ENCODE data around the gene SDF4.

The SDF4 gene

GRCh38 chr1:1217621-1218523 is 13.9 kb downstream of the SDF4 start:
- DNase-seq, result peak in 4 of 10 donors; percentile 33 to 91 (median 42)
- intact Hi-C loops (cut with DNase I), result no loop called here

DNA sequence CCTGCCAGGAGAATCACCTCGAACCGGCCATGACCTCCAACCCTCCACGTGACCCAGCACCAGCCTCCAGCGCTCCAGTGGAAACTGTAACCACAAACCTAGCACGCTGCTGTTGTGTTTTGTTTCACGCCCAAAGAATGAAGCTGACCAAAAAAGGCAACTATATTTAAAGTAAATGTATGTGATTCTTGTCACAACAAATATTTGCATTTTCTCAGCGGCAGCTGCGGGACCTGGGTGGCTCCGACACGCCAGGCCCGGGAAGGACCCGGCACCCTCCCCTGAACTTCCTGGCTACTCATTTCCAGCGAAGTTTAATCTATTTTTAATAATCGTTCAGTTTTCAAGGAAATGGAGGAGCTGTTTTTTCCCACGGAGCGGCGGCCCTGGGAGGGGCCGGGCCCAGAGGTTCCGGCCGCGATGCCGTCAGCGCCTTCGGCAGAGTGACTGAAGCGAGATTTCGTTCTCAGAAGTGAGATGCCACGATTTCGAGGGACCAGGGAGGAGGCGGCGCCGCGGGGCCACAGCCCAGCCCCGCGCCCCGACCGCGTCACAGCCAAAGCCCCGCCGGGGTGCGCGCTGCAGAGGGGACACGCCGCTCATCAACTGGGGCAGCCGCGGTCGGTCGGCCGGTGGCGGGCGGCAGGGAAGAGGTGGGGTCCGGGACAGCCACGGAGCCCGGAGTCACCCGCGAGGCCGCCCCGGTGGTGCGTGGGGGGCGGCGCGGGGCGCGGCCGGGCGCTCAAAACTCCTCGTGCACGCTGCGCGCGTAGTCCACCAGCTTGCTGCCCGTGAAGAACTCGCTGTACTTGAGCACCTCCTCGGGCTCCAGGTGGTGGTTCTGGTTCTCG is 14.8 kb downstream of the SDF4 start:
- DNase-seq, result no peak
- intact Hi-C loops (cut with DNase I), result no loop called here

DNA sequence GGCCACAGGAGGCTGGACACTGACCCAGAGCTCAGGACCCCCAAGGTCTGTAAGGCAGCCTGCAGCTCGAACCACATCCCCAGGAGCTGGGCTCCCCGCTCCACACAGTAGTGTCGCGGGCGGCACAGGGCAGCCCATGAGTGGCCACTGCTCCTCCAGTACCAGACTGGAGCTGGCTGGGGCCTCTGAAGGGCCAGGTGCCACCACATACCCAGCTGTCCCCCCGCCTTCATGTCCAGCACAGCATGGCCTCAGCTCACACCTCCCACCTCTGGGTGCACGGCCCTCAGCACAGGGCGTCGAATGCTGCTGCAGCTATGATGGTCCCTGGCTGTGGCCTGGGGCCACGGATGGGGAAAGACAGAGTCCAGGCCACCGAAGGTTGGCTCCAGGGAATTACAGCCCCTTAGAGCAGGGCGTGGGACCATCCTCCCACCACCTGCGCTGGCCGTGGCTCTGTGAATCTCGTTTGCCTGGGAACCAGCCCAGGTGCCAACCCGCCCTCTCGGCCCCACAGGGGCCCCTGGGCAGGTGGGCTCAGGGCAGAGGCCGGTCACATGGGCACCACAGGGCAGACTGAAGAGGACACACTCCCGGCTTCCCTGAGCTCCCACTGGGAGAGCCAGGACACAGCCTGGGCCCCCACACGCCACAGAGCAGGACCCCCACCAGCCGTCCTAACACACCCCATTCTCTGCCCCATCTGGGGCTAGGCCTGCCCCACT is 15.8 kb downstream of the SDF4 start:
- no peak for DNase-seq
- intact Hi-C loops (cut with DNase I), result no loop called here

GRCh38 chr1:1215080-1215676 is 16.6 kb downstream of the SDF4 start:
- intact Hi-C loops (cut with DNase I), result no loop called here
- peak in 1 of 10 donors; percentile 21 for DNase-seq

- peak in 2 of 10 donors; percentile 68 to 79 for DNase-seq
- intact Hi-C loops (cut with DNase I), result no loop called here
These were observed 18.2 kb downstream of the SDF4 start, which contains the start of gene TNFRSF4 for GRCh38 chr1:1213345-1214265. Gene TNFRSF4, minus strand, starts transcription at chr1:1214153. Its CDS starts 26 bp downstream, at chr1:1214127.

- intact Hi-C loops (cut with DNase I), result no loop called here
- DNase-seq, result peak in 3 of 10 donors; percentile 56 to 86 (median 66)
These were observed 18.9 kb downstream of the SDF4 start for GRCh38 chr1:1212780-1213344.

DNA sequence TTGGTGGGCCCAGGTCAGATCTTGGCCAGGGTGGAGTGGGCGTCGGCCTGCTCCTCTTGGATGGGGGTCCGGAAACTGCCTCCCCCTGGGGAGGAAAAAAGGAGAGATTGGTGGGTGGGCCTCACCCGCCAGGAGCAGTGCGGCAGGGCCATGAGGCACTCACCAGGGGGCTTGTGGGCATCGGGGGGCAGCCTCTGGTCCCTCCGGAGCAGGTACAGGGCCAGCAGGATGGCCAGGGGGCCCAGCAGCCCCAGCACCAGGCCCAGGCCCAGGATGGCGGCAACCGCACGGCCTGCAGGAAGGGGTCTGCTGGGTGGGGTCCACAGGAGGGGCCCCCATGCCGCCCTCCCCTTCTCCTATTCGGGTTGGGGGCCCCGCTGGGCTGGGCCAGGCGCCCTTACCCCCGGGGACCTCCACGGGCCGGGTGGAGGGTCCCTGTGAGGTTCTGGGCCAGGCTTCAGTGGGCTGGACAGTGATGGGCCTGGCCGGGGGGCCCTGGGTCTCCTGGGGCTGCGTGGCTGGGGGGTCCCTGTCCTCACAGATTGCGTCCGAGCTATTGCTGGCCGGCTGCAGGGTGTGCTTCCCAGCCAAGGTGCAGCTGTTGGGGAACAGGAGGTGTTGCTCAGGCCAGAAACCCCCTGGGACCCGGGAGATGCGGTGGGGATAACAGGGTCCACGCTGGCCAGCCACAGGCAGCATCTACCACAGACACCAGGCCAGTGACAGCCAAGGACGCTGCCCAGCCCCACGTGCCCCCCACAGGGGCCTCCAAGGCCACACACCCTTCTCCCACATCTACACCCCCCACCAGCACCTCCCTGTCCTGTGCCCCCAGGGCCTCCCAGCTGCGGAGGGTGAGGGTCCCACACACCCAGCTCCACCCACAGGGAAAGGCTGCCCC is 20.0 kb downstream of the SDF4 start:
- intact Hi-C loops (cut with DNase I), result no loop called here
- DNase-seq, result peak in 3 of 10 donors; percentile 50 to 77 (median 76)

GRCh38 chr1:1210726-1211540 is 20.9 kb downstream of the SDF4 start:
- intact Hi-C loops (cut with DNase I), result no loop called here
- peak in 2 of 10 donors; percentile 61 to 85 for DNase-seq

DNA sequence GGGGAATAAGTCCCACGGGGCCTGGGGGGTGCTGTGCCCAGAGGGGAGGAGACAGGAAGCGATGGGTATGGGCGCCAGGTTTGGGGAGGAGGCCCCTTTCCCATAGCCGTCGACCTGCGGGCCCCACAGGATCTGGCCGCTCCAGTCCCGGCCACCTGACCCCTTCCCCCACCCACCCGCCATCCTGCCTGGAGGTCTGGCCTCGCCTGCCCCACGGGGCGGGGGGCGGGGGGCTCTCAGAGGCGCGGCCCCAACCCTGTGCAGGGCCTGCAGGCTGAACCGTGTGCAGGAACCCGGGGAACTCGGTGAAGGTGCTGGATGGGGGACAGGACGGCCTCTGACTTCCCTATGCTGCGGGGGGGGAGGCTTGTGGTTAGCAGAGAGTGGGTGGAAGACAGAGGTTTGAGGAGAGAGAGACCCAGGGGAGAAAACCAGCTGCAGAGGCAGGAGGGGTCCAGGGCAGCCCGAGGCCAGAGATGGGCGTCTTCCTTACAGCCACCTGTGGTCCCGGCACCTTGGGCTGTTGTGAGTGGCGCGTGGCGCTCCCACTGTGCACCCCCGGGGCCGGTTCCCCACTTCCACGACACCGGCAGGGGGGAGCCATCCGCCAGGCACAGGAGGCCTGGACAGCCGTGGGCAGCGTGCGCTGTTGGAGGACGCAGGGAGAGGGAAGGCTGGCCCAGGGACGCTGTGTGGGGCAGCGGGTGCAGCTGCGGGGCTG is 22.9 kb downstream of the SDF4 start:
- intact Hi-C loops (cut with DNase I), result no loop called here
- DNase-seq, result peak in 5 of 10 donors; percentile 5 to 84 (median 60)

GRCh38 chr1:1207571-1207892 is 24.3 kb downstream of the SDF4 start:
- intact Hi-C loops (cut with DNase I), result no loop called here
- peak in 1 of 10 donors; percentile 51 for DNase-seq

DNA sequence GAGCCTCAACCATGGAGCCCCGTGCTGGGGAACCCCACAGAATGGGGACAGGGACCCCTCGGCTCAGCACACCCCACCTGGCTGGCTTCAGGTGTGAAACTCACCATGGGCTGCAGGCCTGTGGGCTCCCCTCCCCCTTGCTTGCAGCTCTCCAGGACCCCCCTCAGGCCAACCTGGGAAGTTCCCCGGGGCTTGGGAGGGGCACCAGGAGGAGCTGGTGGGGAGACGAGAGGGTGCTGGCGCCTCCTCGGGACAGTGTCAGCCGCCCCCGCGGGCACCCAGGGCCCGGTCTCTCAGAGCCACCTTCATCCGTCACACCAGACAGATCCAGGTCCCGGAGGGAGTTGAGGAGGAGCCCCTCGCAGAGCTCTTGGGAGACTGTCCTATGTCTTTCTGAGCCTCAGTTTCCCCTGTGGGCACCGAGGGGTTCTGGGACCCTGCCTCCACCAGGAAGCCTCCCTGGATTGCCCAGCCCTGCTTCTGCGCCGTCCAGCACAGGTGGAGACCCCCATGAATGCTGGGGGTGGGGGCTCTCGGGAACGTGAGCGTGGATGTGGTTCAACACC is 24.8 kb downstream of the SDF4 start:
- peak in 4 of 10 donors; percentile 1 to 69 (median 60) for DNase-seq
- intact Hi-C loops (cut with DNase I), result no loop called here

DNA sequence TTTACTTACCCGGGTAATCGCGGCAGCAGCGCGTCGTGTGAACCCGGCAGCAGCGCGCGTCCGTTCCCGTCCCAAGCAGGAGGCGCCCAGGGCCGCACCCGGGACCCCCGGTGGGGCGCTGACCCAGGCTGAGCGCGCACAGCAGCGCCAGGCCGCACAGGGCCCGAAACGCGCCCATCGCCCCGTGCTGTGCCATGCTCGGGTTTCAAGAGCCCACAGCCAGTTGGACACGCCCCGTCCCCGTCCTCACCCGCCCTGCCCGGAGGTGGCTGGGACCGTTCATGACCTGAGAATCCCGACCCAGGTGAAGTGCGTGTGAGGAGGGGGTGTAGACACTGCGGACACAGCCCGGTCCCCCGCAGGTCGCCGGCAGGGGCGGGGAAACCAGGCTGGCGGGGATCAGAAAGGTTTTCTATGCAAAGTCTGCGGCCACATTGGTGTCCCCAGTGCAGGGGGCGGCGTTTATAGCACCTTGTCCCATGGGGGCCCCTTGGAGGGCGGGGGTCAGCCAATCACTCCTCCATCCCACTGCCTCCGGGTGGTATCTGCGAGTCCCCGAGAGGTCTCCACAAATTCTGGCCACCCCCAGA is 25.3 kb downstream of the SDF4 start, which contains the start of gene TNFRSF18:
Gene TNFRSF18, minus strand, starts transcription at position 217 of the 590 bp plus-strand sequence. Its CDS starts 21 bp downstream, at position 196.
- intact Hi-C loops (cut with DNase I), result no loop called here
- DNase-seq, result peak in 3 of 10 donors; percentile 58 to 79 (median 72)

DNA sequence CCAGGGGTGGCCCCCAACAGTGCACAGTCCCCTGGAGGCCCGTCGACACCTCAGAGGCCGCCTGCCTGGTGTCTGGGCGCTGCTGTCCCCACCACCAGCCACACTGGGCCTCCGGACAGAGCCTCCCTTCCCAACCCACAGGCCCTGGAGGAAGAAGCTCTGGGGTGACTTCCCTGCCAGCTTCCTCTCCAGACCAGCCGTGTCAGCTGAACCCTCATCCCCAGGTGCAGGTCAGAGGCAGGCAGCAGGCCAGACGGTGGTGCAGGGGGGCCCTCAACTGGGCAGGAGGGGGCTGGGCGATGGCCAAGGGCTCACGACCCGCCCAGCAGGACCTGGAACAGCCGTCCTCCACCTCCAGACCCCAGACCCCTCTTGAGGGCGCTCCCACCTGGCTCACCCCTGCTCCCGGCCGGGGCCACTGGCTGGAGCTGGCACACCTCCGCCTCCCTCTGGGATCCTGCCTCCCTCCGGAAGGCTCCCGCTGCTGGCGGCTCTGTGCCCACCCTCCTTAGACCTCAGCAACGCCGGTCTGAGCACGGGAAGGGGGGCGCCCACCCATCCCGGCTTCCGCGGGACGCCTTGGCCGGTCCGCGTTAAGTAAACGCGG is 25.9 kb downstream of the SDF4 start:
- DNase-seq, result peak in 3 of 10 donors; percentile 66 to 81 (median 77)
- intact Hi-C loops (cut with DNase I), result no loop called here

- intact Hi-C loops (cut with DNase I), result no loop called here
- peak in 3 of 10 donors; percentile 65 to 77 (median 72) for DNase-seq
These were observed 26.6 kb downstream of the SDF4 start for GRCh38 chr1:1204998-1205768.

All from posterior cingulate gyrus (tissue), 11 donors.